Osteoblast (primary cell): Measurements from ENCODE around the gene TMEM240. TPM values are rescaled to one million over a fixed set of nuclear protein-coding genes. Genes with fewer than 3 reads are reported as not detected.
A peak's percentile ranks its signal among the peaks of the same experiment; 100 is the strongest.

Source experiments
- DNase-seq: peaks from one replicate; pipeline ENCODE4 v3.0.0; 2011; ENCODE audit warnings: low spot score, mixed read lengths; ENCODE audit not compliant: insufficient read length; ENCODE audit errors: missing footprints
- H2AFZ ChIP-seq: 2 replicates; pipeline ENCODE4 v1.6.0; 2011; ENCODE audit warnings: mild to moderate bottlenecking, low read length
- H3K27ac ChIP-seq: 2 replicates; pipeline ENCODE4 v1.5.1; 2011; ENCODE audit warnings: mild to moderate bottlenecking, low read depth, low read length, moderate library complexity
- H3K27me3 ChIP-seq: 2 replicates; pipeline ENCODE4 v1.6.0; 2012; ENCODE audit warnings: mild to moderate bottlenecking, control low read depth, inconsistent platforms, low read length, moderate library complexity; ENCODE audit not compliant: insufficient read depth
- H3K36me3 ChIP-seq: 2 replicates; pipeline ENCODE4 v1.5.1; 2011; ENCODE audit warnings: mild to moderate bottlenecking, low read length, control low read depth, moderate library complexity; ENCODE audit not compliant: insufficient read depth
- H3K4me1 ChIP-seq: 2 replicates; pipeline ENCODE4 v1.5.1; 2011; ENCODE audit warnings: mild to moderate bottlenecking, low read length, control low read depth, moderate library complexity; ENCODE audit not compliant: insufficient read depth
- H3K4me2 ChIP-seq: 2 replicates; pipeline ENCODE4 v1.6.0; 2011; ENCODE audit warnings: mild to moderate bottlenecking, low read length; ENCODE audit not compliant: insufficient read depth
- H3K4me3 ChIP-seq: fragments of 200-600 bp; sonication (generic); 3 replicates; pipeline ENCODE4 v1.5.1; 2012; ENCODE audit warnings: mild to moderate bottlenecking, low read length, inconsistent platforms; ENCODE audit not compliant: insufficient read depth
- H3K79me2 ChIP-seq: 2 replicates; pipeline ENCODE4 v1.6.0; 2012; ENCODE audit warnings: mild to moderate bottlenecking, low read length, control low read depth, inconsistent platforms; ENCODE audit not compliant: insufficient read depth
- H3K9me3 ChIP-seq: 2 replicates; pipeline ENCODE4 v1.5.1; 2011; ENCODE audit warnings: low read depth, low read length, control low read depth
- H4K20me1 ChIP-seq: 2 replicates; pipeline ENCODE4 v1.6.0; 2012; ENCODE audit warnings: mild to moderate bottlenecking, low read length, control low read depth; ENCODE audit not compliant: insufficient read depth
- total RNA-seq: library from RNA; depleted of rRNA; stranded (reverse); fragments of >200 nt; gene quantifications from 2 replicates; pipeline ENCODE4 v1.2.3, GENCODE V29; 2012
- TF ChIP-seq, protein P1 (sequence below): IDR thresholded peaks from 2 replicates; pipeline ENCODE4 v1.5.1; 2011; ENCODE audit warnings: mild to moderate bottlenecking, low read depth, low read length, moderate library complexity; ENCODE audit errors: extremely low read depth

TMEM240 gene
- total RNA-seq, 1 donor: 1.8 TPM

DNA sequence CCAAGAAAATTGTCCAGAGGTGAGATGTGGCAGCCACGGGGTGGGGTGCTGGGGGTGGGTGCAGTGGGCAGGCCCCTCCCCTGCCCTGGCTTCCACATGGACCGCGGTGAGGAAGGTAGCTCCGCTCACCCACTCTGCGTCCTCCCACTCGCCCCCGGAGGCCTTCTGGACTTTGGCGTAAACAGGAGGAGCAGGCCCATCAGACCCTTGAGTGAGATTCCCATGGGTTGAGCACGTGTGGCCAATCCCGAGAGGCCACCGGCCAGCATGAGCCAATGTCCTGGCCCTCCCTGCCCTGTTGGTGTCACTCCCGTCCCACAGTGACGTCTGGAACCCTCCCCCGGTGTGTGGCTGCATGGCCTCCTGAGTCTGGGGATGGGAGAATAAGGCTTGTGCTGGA, 8.2 kb upstream of the TMEM240 start:
- H3K4me2 ChIP-seq: no peak overlapping the region
- no peaks in the 10 kb centered on the region for H3K4me1 ChIP-seq
- DNase-seq: peak; percentile 63
- peaks cover 24% of the 10 kb centered on the region for H3K79me2 ChIP-seq
- no peaks in the 10 kb centered on the region for H3K27me3 ChIP-seq
- no peaks in the 10 kb centered on the region for H3K9me3 ChIP-seq
- H3K27ac ChIP-seq: no peak overlapping the region
- TF ChIP-seq, protein P1, sequence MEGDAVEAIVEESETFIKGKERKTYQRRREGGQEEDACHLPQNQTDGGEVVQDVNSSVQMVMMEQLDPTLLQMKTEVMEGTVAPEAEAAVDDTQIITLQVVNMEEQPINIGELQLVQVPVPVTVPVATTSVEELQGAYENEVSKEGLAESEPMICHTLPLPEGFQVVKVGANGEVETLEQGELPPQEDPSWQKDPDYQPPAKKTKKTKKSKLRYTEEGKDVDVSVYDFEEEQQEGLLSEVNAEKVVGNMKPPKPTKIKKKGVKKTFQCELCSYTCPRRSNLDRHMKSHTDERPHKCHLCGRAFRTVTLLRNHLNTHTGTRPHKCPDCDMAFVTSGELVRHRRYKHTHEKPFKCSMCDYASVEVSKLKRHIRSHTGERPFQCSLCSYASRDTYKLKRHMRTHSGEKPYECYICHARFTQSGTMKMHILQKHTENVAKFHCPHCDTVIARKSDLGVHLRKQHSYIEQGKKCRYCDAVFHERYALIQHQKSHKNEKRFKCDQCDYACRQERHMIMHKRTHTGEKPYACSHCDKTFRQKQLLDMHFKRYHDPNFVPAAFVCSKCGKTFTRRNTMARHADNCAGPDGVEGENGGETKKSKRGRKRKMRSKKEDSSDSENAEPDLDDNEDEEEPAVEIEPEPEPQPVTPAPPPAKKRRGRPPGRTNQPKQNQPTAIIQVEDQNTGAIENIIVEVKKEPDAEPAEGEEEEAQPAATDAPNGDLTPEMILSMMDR: no peak
- H3K36me3 ChIP-seq: peaks cover 2% of the 10 kb centered on the region
- H4K20me1 ChIP-seq: peaks cover 13% of the 10 kb centered on the region
- H2AFZ ChIP-seq: no peak overlapping the region
- H3K4me3 ChIP-seq: no peak overlapping the region

DNA sequence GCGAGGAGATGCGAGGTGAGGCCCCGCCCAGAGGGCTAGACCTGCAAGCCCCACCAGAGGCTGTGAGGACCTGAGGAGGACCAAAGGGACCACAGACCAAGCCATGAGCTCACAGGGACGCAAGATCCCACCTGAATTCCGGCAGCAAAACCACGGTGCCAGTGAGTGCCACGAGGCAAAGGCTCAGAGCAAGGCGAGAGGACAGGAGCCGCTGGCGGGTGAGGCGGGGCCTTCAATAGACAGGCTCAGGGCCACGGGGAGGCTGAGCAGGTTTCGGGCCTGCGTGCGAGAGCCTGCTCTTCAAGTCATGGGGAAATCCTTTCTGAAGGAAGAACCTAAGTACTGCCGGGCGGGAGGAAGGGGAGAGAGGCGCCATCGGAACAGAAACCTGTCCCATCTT, 7.1 kb upstream of the TMEM240 start:
- Histone ChIP-seq H2AFZ (no peak overlapping the region), H3K79me2 (peaks cover 23% of the 10 kb centered on the region), H3K4me3 (no peak overlapping the region), H3K27ac (no peak overlapping the region), H3K4me2 (no peak overlapping the region), H3K27me3 (no peaks in the 10 kb centered on the region), H4K20me1 (peaks cover 13% of the 10 kb centered on the region), H3K36me3 (peaks cover 6% of the 10 kb centered on the region), H3K4me1 (no peaks in the 10 kb centered on the region), H3K9me3 (no peaks in the 10 kb centered on the region)
- TF ChIP-seq, protein P1: no peak
- peak; percentile 54 for DNase-seq

DNA sequence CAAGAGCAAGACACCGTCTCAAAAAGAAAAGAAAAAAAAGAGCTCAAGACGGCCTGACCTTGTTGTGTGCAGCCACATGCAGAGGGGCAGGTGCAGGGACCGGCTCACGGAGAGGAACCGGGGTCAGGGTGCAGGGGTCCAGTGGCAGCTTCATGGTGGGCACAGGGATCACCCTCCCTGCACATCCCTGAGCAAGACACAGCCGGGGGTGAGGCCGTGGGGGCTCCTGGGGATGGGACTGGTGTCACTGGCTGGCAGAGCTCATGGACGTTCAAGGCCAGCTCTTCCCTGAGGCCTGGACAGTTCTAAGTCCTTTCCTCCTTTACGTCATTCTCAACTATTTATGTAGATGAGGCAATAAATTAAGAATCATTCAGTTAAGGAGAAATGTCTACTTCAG, 6.6 kb upstream of the TMEM240 start:
- peak; percentile 68 for DNase-seq
- no peak overlapping the region for H3K27ac ChIP-seq
- H3K4me3 ChIP-seq: no peak overlapping the region
- peaks cover 13% of the 10 kb centered on the region for H4K20me1 ChIP-seq
- H2AFZ ChIP-seq: no peak overlapping the region
- no peaks in the 10 kb centered on the region for H3K4me1 ChIP-seq
- H3K9me3 ChIP-seq: no peaks in the 10 kb centered on the region
- H3K36me3 ChIP-seq: peaks cover 6% of the 10 kb centered on the region
- H3K79me2 ChIP-seq: peaks cover 19% of the 10 kb centered on the region
- no peak overlapping the region for H3K4me2 ChIP-seq
- TF ChIP-seq, protein P1: no peak
- no peaks in the 10 kb centered on the region for H3K27me3 ChIP-seq

DNA sequence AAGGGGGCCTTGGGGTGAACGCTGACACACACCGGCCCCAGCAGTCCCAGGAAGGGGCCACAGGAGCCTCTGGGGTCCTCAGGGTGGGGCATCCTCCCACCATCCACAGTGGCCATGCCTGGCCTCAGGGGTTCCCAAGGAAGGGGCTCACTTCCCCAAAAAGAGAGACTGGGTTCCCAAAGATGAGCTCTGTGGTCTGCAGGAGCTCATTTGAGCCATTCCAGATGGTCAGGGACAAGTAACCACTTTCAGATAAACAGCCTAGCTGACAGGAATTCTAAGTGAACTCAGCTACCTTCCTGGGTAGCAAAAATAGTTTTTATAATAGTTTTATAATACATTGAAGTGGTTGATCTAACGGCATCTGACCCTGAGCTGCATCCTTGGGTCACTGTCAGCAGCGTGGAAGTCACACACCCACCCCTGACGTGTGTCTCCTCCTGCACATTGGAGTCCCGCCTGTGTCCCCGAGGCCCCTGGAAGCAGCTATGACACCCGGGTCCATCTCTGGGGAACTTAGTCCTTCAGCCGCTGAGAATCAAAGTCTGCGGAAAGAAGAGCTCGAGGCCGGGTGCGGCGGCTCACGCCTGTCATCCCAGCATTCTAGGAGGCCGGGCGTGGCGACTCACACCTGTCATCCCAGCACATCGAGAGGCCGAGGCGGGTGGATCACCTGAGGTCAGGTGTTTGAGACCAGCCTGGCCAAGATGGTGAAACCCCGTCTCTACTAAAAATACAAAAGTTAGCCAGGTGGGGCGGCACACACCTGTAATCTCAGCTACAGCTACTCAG, 5.7 kb upstream of the TMEM240 start:
- Histone ChIP-seq H3K27me3 (no peaks in the 10 kb centered on the region), H3K4me3 (no peak overlapping the region), H2AFZ (no peak overlapping the region), H4K20me1 (peaks cover 7% of the 10 kb centered on the region), H3K27ac (no peak overlapping the region), H3K79me2 (peaks cover 10% of the 10 kb centered on the region), H3K36me3 (peaks cover 14% of the 10 kb centered on the region), H3K4me1 (no peaks in the 10 kb centered on the region), H3K4me2 (no peak overlapping the region), H3K9me3 (no peaks in the 10 kb centered on the region)
- TF ChIP-seq, protein P1: no peak
- DNase-seq: peak; percentile 85
